Measurements from ENCODE around the gene OR4N2. TPM values are rescaled to one million over a fixed set of nuclear protein-coding genes. Genes with fewer than 3 reads are reported as not detected.
"Not testable (repeated sequence)": the region's sequence is repeated elsewhere in the genome, so short reads cannot be mapped to it uniquely, and the experiment has no call there.

Gene OR4N2
- total RNA-seq, 1 experiment from 2014 or later: not detected

DNA sequence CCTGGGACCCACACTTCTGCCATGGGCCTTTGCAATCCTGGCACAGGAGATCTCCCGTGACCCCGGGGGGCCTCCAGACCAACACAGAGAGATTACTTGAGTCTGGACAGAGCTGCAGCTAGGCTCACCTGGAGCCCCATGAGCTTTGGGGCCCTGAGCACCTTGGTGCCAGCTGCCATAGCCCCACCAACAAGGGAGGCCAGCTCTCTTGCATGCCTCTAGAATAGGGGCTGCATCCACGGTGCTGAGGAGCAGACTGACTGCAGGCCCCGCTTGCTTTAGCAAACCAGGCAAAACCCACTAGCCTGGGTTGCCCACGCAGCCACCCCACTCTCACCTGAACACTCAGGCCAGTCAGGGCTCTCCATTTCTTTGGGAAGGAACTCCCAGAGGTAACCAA is 3.7 kb upstream of the OR4N2 start:
- intact Hi-C loops (cut with micrococcal nuclease; ENCODE audit: unreplicated experiment): no loop called here
- Histone ChIP-seq H3F3A (ENCODE audit: insufficient read depth, low read depth) (no peaks in the 10 kb centered on the region), H3K9me2 (ENCODE audit: insufficient read depth) (no peaks in the 10 kb centered on the region), H3K36me3 (ENCODE audit: low read depth) (no peaks in the 10 kb centered on the region), H3K4me3 (no peak overlapping the region), H3K27me3 (ENCODE audit: insufficient read depth, low read depth) (0 out of 2 replicates have a peak, but pooled peaks cover under 1% of the 10 kb centered on the region), H4K20me1 (ENCODE audit: insufficient read depth) (no peaks in the 10 kb centered on the region), H3K79me2 (ENCODE audit: low read depth) (no peaks in the 10 kb centered on the region), H3K9me3 (ENCODE audit: insufficient read depth, low read depth) (no peaks in the 10 kb centered on the region), H3K4me2 (no peak overlapping the region), H3K4me1 (replicated peaks; ENCODE audit: insufficient read depth) (no peaks in the 10 kb centered on the region), H2AFZ (no peak overlapping the region), H3K27ac (no peak overlapping the region)
- DNase-seq: no peak
- BruUV-seq (replicated peaks): no TSS peak
- POLR2A ChIA-PET (ENCODE audit: unreplicated experiment): no interaction called here
- no peak for TF ChIP-seq EZH2 (IDR thresholded peaks at IDR 0.05; ENCODE audit: low read depth)
- TF ChIP-seq, protein P1, sequence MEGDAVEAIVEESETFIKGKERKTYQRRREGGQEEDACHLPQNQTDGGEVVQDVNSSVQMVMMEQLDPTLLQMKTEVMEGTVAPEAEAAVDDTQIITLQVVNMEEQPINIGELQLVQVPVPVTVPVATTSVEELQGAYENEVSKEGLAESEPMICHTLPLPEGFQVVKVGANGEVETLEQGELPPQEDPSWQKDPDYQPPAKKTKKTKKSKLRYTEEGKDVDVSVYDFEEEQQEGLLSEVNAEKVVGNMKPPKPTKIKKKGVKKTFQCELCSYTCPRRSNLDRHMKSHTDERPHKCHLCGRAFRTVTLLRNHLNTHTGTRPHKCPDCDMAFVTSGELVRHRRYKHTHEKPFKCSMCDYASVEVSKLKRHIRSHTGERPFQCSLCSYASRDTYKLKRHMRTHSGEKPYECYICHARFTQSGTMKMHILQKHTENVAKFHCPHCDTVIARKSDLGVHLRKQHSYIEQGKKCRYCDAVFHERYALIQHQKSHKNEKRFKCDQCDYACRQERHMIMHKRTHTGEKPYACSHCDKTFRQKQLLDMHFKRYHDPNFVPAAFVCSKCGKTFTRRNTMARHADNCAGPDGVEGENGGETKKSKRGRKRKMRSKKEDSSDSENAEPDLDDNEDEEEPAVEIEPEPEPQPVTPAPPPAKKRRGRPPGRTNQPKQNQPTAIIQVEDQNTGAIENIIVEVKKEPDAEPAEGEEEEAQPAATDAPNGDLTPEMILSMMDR (conservative IDR thresholded peaks at IDR 0.05): no peak
- CTCF ChIA-PET: no interaction called here

DNA sequence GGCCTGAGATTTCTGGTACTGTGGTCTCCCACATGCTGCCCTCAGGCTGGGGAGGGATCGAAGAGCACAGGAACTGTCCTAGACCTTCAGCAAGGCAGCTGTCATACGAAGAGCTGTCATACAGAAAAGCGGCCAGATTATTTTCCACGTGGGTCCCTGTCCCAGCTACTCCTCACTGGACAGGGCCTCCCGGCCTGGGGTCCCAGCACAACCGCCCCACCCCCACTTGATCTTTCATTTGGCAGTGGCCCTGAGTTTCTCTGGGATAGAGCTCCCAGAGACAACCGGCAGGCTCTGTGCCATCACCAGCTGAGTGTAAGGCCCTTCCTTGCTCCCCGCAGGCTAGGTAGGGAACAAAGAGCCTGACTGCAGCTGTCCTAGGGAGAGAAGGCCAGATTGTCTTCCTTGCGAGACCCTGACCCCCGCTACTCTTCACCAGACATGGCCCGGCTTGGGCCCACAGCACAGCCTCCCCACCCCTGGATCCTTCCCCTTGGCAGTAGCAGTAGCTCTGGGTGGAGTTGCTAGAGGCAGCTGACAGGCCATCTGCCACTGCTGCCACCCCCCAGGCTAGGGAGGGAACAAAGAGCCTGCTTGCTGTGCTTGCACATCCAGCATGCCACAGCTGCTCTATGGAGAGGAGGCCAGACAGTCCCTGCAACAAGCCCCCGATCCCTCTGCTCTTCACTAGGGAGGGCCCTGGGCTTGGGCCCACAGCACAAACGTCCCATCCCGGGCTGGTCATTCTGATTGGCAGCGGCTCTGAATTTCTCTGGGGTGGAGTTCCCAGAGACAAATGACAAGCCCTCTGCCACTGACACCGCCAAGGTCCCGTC is 3.1 kb upstream of the OR4N2 start:
- 0 out of 2 replicates have a peak, but pooled peaks cover 4% of the 10 kb centered on the region for H3K27me3 ChIP-seq (ENCODE audit: insufficient read depth, low read depth)
- H2AFZ ChIP-seq: no peak overlapping the region
- no peaks in the 10 kb centered on the region for H3K36me3 ChIP-seq (ENCODE audit: low read depth)
- ChIA-PET POLR2A (ENCODE audit: unreplicated experiment) (no interaction called here), CTCF (no interaction called here)
- no peaks in the 10 kb centered on the region for H3K9me2 ChIP-seq (ENCODE audit: insufficient read depth)
- H3K4me1 ChIP-seq (replicated peaks; ENCODE audit: insufficient read depth): no peaks in the 10 kb centered on the region
- no TSS peak for BruUV-seq (replicated peaks)
- intact Hi-C loops (cut with micrococcal nuclease; ENCODE audit: unreplicated experiment): no loop called here
- H3K27ac ChIP-seq: no peak overlapping the region
- DNase-seq: no peak
- TF ChIP-seq, protein P1 (conservative IDR thresholded peaks at IDR 0.05): no peak
- TF ChIP-seq EZH2 (IDR thresholded peaks at IDR 0.05; ENCODE audit: low read depth): no peak
- no peak overlapping the region for H3K4me3 ChIP-seq
- H3K79me2 ChIP-seq (ENCODE audit: low read depth): no peaks in the 10 kb centered on the region
- no peak overlapping the region for H3K4me2 ChIP-seq
- H3F3A ChIP-seq (ENCODE audit: insufficient read depth, low read depth): no peaks in the 10 kb centered on the region
- no peaks in the 10 kb centered on the region for H3K9me3 ChIP-seq (ENCODE audit: insufficient read depth, low read depth)
- H4K20me1 ChIP-seq (ENCODE audit: insufficient read depth): no peaks in the 10 kb centered on the region

DNA sequence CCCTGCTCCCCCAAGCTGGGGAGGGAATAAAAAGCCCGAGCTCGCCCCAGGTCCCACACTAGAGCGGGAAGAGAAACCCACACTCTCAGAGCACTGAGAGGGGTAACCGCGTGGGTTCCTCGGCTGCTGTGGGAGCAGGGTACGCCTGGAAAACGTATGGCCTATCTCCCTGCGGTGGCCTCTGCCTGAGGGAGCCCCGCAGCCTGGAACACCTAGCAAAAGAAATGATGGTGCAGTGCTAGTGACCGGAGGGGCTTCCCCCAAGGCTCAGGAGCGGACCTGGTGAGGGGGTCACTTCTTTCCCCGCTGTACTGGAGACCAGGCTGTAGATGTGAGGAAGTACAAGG is 2.5 kb upstream of the OR4N2 start:
- no peaks in the 10 kb centered on the region for H3F3A ChIP-seq (ENCODE audit: insufficient read depth, low read depth)
- intact Hi-C loops (cut with micrococcal nuclease; ENCODE audit: unreplicated experiment): no loop called here
- no TSS peak for BruUV-seq (replicated peaks)

DNA sequence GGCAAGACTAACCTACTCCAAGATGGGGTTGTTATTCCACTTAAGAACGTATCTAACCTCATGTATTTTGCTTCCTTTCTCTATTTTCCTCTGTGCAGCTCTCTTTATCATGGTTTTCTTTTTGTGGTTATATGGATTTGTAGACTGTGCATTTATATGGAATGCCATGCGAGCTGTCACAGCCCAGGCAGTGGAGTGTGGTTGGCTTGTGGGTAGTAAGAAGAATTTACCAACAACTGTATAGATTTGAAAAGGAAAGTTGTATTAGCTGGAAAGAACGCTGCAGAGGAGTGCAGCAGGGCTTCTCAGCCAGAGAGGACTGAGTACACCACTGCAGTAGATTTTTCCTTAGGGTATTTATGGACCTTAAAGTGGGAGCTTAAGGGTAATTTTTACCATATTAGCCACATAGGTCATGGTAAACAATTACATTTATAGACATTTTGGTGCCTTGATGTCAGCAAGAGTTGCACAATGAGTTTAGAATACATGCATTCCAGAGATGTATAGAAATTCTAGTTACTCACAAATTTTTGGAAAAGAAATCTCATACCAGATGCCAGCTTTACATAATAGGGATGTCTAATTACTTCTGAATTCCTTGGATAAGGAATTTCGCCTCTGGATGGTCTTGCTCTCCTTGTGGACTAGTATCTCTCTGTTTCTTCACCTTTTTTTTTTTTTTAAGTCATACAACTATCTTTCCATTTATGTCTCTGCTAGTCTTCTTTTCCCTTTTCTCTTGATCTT is 9.8 kb downstream of the OR4N2 start:
- CTCF ChIA-PET; H3K9me3 ChIP-seq (ENCODE audit: insufficient read depth, low read depth); BruUV-seq (replicated peaks): not testable (repeated sequence)

More for the DNA sequence above, 2.5 kb upstream of the OR4N2 start:
- H3K9me3 ChIP-seq (ENCODE audit: insufficient read depth, low read depth): no peaks in the 10 kb centered on the region
- no peaks in the 10 kb centered on the region for H4K20me1 ChIP-seq (ENCODE audit: insufficient read depth)
- no peaks in the 10 kb centered on the region for H3K4me1 ChIP-seq (replicated peaks; ENCODE audit: insufficient read depth)
- ChIA-PET POLR2A (ENCODE audit: unreplicated experiment) (no interaction called here), CTCF (no interaction called here)
- H3K27me3 ChIP-seq (ENCODE audit: insufficient read depth, low read depth): 0 out of 2 replicates have a peak, but pooled peaks cover 4% of the 10 kb centered on the region
- H3K4me3 ChIP-seq: no peak overlapping the region
- no peak overlapping the region for H3K4me2 ChIP-seq
- no peaks in the 10 kb centered on the region for H3K79me2 ChIP-seq (ENCODE audit: low read depth)
- no peak for TF ChIP-seq EZH2 (IDR thresholded peaks at IDR 0.05; ENCODE audit: low read depth)
- TF ChIP-seq, protein P1 (conservative IDR thresholded peaks at IDR 0.05): no peak
- H3K9me2 ChIP-seq (ENCODE audit: insufficient read depth): no peaks in the 10 kb centered on the region
- no peak overlapping the region for H2AFZ ChIP-seq
- H3K27ac ChIP-seq: no peak overlapping the region
- H3K36me3 ChIP-seq (ENCODE audit: low read depth): no peaks in the 10 kb centered on the region
- DNase-seq: no peak

DNA sequence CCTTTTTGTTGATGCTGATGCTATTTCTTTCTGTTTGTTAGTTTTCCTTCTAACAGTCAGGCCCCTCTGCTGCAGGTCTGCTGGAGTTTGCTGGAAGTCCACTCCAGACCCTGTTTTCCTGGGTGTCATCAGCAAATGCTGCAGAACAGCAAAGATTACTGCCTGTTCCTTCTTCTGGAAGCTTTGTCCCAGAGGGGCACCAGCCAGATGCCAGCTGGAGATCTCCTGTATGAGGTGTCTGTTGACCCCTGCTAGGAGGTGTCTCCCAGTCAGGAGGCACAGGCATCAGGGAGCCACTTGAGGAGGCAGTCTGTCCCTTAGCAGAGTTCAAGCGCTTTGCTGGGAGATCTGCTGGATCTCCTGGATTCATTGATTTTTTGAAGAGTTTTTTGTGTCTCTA is 16.3 kb downstream of the OR4N2 start:
- CTCF ChIA-PET; H3K27me3 ChIP-seq (ENCODE audit: insufficient read depth, low read depth); H3K9me2 ChIP-seq (ENCODE audit: insufficient read depth); H3K36me3 ChIP-seq (ENCODE audit: low read depth); H3K27ac ChIP-seq; H3F3A ChIP-seq (ENCODE audit: insufficient read depth, low read depth); H3K79me2 ChIP-seq (ENCODE audit: low read depth); BruUV-seq (replicated peaks); intact Hi-C loops (cut with micrococcal nuclease; ENCODE audit: unreplicated experiment); H3K9me3 ChIP-seq (ENCODE audit: insufficient read depth, low read depth); DNase-seq; POLR2A ChIA-PET (ENCODE audit: unreplicated experiment); H2AFZ ChIP-seq; H3K4me1 ChIP-seq (replicated peaks; ENCODE audit: insufficient read depth); H3K4me3 ChIP-seq; H4K20me1 ChIP-seq (ENCODE audit: insufficient read depth); H3K4me2 ChIP-seq: not testable (repeated sequence)

More for the DNA sequence above, 9.8 kb downstream of the OR4N2 start:
- H3K79me2 ChIP-seq (ENCODE audit: low read depth); H3K27me3 ChIP-seq (ENCODE audit: insufficient read depth, low read depth); DNase-seq; intact Hi-C loops (cut with micrococcal nuclease; ENCODE audit: unreplicated experiment); H3K4me3 ChIP-seq; POLR2A ChIA-PET (ENCODE audit: unreplicated experiment); H3K4me2 ChIP-seq; H3K9me2 ChIP-seq (ENCODE audit: insufficient read depth); H2AFZ ChIP-seq; H3K4me1 ChIP-seq (replicated peaks; ENCODE audit: insufficient read depth); H4K20me1 ChIP-seq (ENCODE audit: insufficient read depth); H3K27ac ChIP-seq; H3K36me3 ChIP-seq (ENCODE audit: low read depth); H3F3A ChIP-seq (ENCODE audit: insufficient read depth, low read depth): not testable (repeated sequence)
